ENCODE results near the gene TMEM161A. TPM values are rescaled to one million over a fixed set of nuclear protein-coding genes. Genes with fewer than 3 reads are reported as not detected.
A peak's percentile ranks its signal among the peaks of the same experiment; 100 is the strongest.

TMEM161A gene
- total RNA-seq, 2 donors from 2014 or later: 13.7 to 22.1 TPM

GRCh38 chr19:19134687-19135158 lies 3.6 kb downstream of the TMEM161A start:
- Histone ChIP-seq H3K27ac (no peak overlapping the region), H3K27me3 (no peaks in the 10 kb centered on the region), H3K4me1 (peaks cover 15% of the 10 kb centered on the region), H3K9me3 (peaks cover 0 to 5% (median 0%) of the 10 kb centered on the region in 3 donors), H3K4me3 (no peak overlapping the region), H3K36me3 (replicated peaks in 1 of 2; ENCODE audit: insufficient read depth in 1 of 2, low read depth in 2 of 2) (no peaks in the 10 kb centered on the region)
- intact Hi-C loops (cut with DNase I): loop anchor here (10.0 kb wide), 1 partner anchor 80 kb away; no protein-coding TSS in a partner anchor
- ATAC-seq (no peak), DNase-seq (peak in 2 of 4 donors; percentile 53 to 79)
- TF ChIP-seq POLR2A (IDR thresholded peaks at IDR 0.05) (no peak), CTCF (IDR thresholded peaks at IDR 0.05) (peak in 1 of 7 experiments; percentile 13)
- 40 to 43% methylated on average over 10 to 21 of the region's 21 CpGs for WGBS, 2 donors

- no peak for DNase-seq
- intact Hi-C loops (cut with DNase I): loop anchor here (10.0 kb wide), 1 partner anchor 79 kb away; no protein-coding TSS in a partner anchor
These were observed 4.3 kb downstream of the TMEM161A start for GRCh38 chr19:19133985-19134384.

GRCh38 chr19:19132912-19133311 lies 5.4 kb downstream of the TMEM161A start:
- Histone ChIP-seq H3K4me1 (peaks cover 14% of the 10 kb centered on the region), H3K27me3 (no peaks in the 10 kb centered on the region), H3K27ac (no peak overlapping the region), H3K4me3 (no peak overlapping the region), H3K9me3 (peaks cover 0 to 5% (median 0%) of the 10 kb centered on the region in 3 donors), H3K36me3 (replicated peaks in 1 of 2; ENCODE audit: insufficient read depth in 1 of 2, low read depth in 2 of 2) (no peaks in the 10 kb centered on the region)
- TF ChIP-seq POLR2A (IDR thresholded peaks at IDR 0.05): no peak
- TF ChIP-seq CTCF (IDR thresholded peaks at IDR 0.05): no peak
- 89 to 96% methylated on average over 8 to 11 of the region's 12 CpGs for WGBS, 2 donors
- no peak for DNase-seq
- no peak for ATAC-seq
- intact Hi-C loops (cut with DNase I): loop anchor here (10.0 kb wide), 1 partner anchor 78 kb away; no protein-coding TSS in a partner anchor

More at GRCh38 chr19:19133985-19134384, 4.3 kb downstream of the TMEM161A start:
- TF ChIP-seq CTCF (IDR thresholded peaks at IDR 0.05): no peak
- no peak for TF ChIP-seq POLR2A (IDR thresholded peaks at IDR 0.05)
- H3K27ac ChIP-seq: no peak overlapping the region
- H3K4me3 ChIP-seq: no peak overlapping the region
- H3K9me3 ChIP-seq: peaks cover 0 to 5% (median 0%) of the 10 kb centered on the region in 3 donors
- no peaks in the 10 kb centered on the region for H3K36me3 ChIP-seq (replicated peaks in 1 of 2; ENCODE audit: insufficient read depth in 1 of 2, low read depth in 2 of 2)
- H3K4me1 ChIP-seq: peaks cover 15% of the 10 kb centered on the region
- ATAC-seq: no peak
- H3K27me3 ChIP-seq: no peaks in the 10 kb centered on the region
- WGBS, 2 donors: 86 to 95% methylated on average over 6 of the region's 6 CpGs

GRCh38 chr19:19131989-19132388 lies 6.3 kb downstream of the TMEM161A start:
- intact Hi-C loops (cut with DNase I): loop anchor here (10.0 kb wide), 1 partner anchor 77 kb away; no protein-coding TSS in a partner anchor
- H3K4me3 ChIP-seq: no peak overlapping the region
- TF ChIP-seq POLR2A (IDR thresholded peaks at IDR 0.05) (no peak), CTCF (IDR thresholded peaks at IDR 0.05) (no peak)
- H3K36me3 ChIP-seq (replicated peaks in 1 of 2; ENCODE audit: insufficient read depth in 1 of 2, low read depth in 2 of 2): no peaks in the 10 kb centered on the region
- no peak overlapping the region for H3K27ac ChIP-seq
- ATAC-seq (no peak), DNase-seq (no peak)
- H3K4me1 ChIP-seq: peaks cover 5% of the 10 kb centered on the region
- 95 to 100% methylated on average over 1 to 3 of the region's 3 CpGs for WGBS, 2 donors
- no peaks in the 10 kb centered on the region for H3K27me3 ChIP-seq
- H3K9me3 ChIP-seq: peaks cover 0 to 5% (median 0%) of the 10 kb centered on the region in 3 donors

- intact Hi-C loops (cut with DNase I): no loop called here
- H3K4me1 ChIP-seq: no peaks in the 10 kb centered on the region
- no peak overlapping the region for H3K27ac ChIP-seq
- H3K36me3 ChIP-seq (replicated peaks in 1 of 2; ENCODE audit: insufficient read depth in 1 of 2, low read depth in 2 of 2): no peaks in the 10 kb centered on the region
- no peaks in the 10 kb centered on the region for H3K27me3 ChIP-seq
- no peaks in the 10 kb centered on the region for H3K9me3 ChIP-seq
- H3K4me3 ChIP-seq: no peak overlapping the region
- DNase-seq: no peak
- TF ChIP-seq CTCF (IDR thresholded peaks at IDR 0.05) (no peak), POLR2A (IDR thresholded peaks at IDR 0.05) (no peak)
- WGBS, 2 donors: 93 to 95% methylated on average over 6 of the region's 6 CpGs
- no peak for ATAC-seq
These were observed 12.2 kb downstream of the TMEM161A start for GRCh38 chr19:19126102-19126501.
